Measurements from ENCODE around the gene ALG3. TPM values are rescaled to one million over a fixed set of nuclear protein-coding genes. Genes with fewer than 3 reads are reported as not detected.

The ALG3 gene
- total RNA-seq, 1 experiment from 2014 or later = 77.8 TPM

GRCh38 chr3:184233127-184233843 is 15.5 kb downstream of the ALG3 start:
- peak overlapping the region; percentile 50 for H3K4me3 Mint-ChIP-seq (ENCODE audit: unreplicated experiment)
- intact Hi-C loops (cut with micrococcal nuclease) = no loop called here
- CTCF ChIA-PET = interaction anchor here (1.5 to 2.3 kb wide), 2 partner anchors 13 to 16 kb away, joined by 3 to 7 read pairs; partner anchors contain the start of gene EEF1AKMT4
- TF ChIP-seq CTCF (IDR thresholded peaks at IDR 0.05; ENCODE audit: unreplicated experiment) = no peak
- no peak overlapping the region for H3K27ac Mint-ChIP-seq (ENCODE audit: low read depth, unreplicated experiment)
- H3K9me3 Mint-ChIP-seq (ENCODE audit: unreplicated experiment) = no peaks in the 10 kb centered on the region
- H3K36me3 Mint-ChIP-seq (ENCODE audit: insufficient read depth, unreplicated experiment) = no peaks in the 10 kb centered on the region
- no TSS peak for BruUV-seq (replicated peaks)
- no peak for DNase-seq (ENCODE audit: unreplicated experiment)
- POLR2A ChIA-PET = interaction anchor here (0.5 to 0.6 kb wide), 2 partner anchors 17 to 99 kb away, joined by 3 to 4 read pairs; no protein-coding TSS in a partner anchor
- H3K27me3 Mint-ChIP-seq (ENCODE audit: insufficient read depth, unreplicated experiment) = peaks cover 23% of the 10 kb centered on the region
- peaks cover 12% of the 10 kb centered on the region for H3K4me1 Mint-ChIP-seq (ENCODE audit: insufficient read depth, unreplicated experiment)

- Mint-ChIP-seq H3K9me3 (ENCODE audit: unreplicated experiment) (no peaks in the 10 kb centered on the region), H3K27ac (ENCODE audit: low read depth, unreplicated experiment) (no peak overlapping the region), H3K27me3 (ENCODE audit: insufficient read depth, unreplicated experiment) (peaks cover 38% of the 10 kb centered on the region), H3K36me3 (ENCODE audit: insufficient read depth, unreplicated experiment) (no peaks in the 10 kb centered on the region), H3K4me3 (ENCODE audit: unreplicated experiment) (peak overlapping the region; percentile 11), H3K4me1 (ENCODE audit: insufficient read depth, unreplicated experiment) (peaks cover 12% of the 10 kb centered on the region)
- BruUV-seq (replicated peaks) = no TSS peak
- TF ChIP-seq CTCF (IDR thresholded peaks at IDR 0.05; ENCODE audit: unreplicated experiment) = no peak
- intact Hi-C loops (cut with micrococcal nuclease) = no loop called here
- POLR2A ChIA-PET = interaction anchor here (0.6 to 1.8 kb wide), 2 partner anchors 9 to 17 kb away, joined by 3 to 6 read pairs; no protein-coding TSS in a partner anchor
- no peak for DNase-seq (ENCODE audit: unreplicated experiment)
- CTCF ChIA-PET = interaction anchor here (1.0 to 2.3 kb wide), 3 partner anchors 15 to 336 kb away, joined by 3 to 7 read pairs (median 4); partner anchors contain the start of gene EEF1AKMT4
These were observed 17.1 kb downstream of the ALG3 start for GRCh38 chr3:184231671-184232070.

GRCh38 chr3:184230603-184231528 is 17.9 kb downstream of the ALG3 start:
- CTCF ChIA-PET = interaction anchor here (1.0 to 1.2 kb wide), 3 partner anchors 10 to 335 kb away, joined by 3 to 4 read pairs (median 3); no protein-coding TSS in a partner anchor
- BruUV-seq (replicated peaks) = no TSS peak

More at GRCh38 chr3:184230603-184231528, 17.9 kb downstream of the ALG3 start:
- H3K9me3 Mint-ChIP-seq (ENCODE audit: unreplicated experiment) = no peaks in the 10 kb centered on the region
- H3K27ac Mint-ChIP-seq (ENCODE audit: low read depth, unreplicated experiment) = no peak overlapping the region
- no peak for TF ChIP-seq CTCF (IDR thresholded peaks at IDR 0.05; ENCODE audit: unreplicated experiment)
- intact Hi-C loops (cut with micrococcal nuclease) = no loop called here
- no peaks in the 10 kb centered on the region for H3K36me3 Mint-ChIP-seq (ENCODE audit: insufficient read depth, unreplicated experiment)
- peak; percentile 55 for DNase-seq (ENCODE audit: unreplicated experiment)
- peaks cover 45% of the 10 kb centered on the region for H3K27me3 Mint-ChIP-seq (ENCODE audit: insufficient read depth, unreplicated experiment)
- peak overlapping the region; percentile 11 for H3K4me3 Mint-ChIP-seq (ENCODE audit: unreplicated experiment)
- POLR2A ChIA-PET = interaction anchor here (0.6 to 1.8 kb wide), 5 partner anchors 10 to 213 kb away, joined by 3 to 6 read pairs (median 3); no protein-coding TSS in a partner anchor
- H3K4me1 Mint-ChIP-seq (ENCODE audit: insufficient read depth, unreplicated experiment) = peaks cover 12% of the 10 kb centered on the region
